ENCODE data around the gene ECHDC3.

The ECHDC3 gene

GRCh38 chr10:11757821-11758463 is 15.8 kb downstream of the ECHDC3 start:
- H3K4me3 ChIP-seq (replicated peaks; ENCODE audit: low read depth, low read length), result no peak overlapping the region
- DNase-seq (ENCODE audit: low read depth), result peak; percentile 87
- peak; percentile 97 for TF ChIP-seq CTCF (IDR thresholded peaks at IDR 0.05; ENCODE audit: low read length, missing control alignments)

- no peak overlapping the region for H3K4me3 ChIP-seq (replicated peaks; ENCODE audit: low read depth, low read length)
- no peak for TF ChIP-seq CTCF (IDR thresholded peaks at IDR 0.05; ENCODE audit: low read length, missing control alignments)
- DNase-seq (ENCODE audit: low read depth), result no peak
These were observed 16.5 kb downstream of the ECHDC3 start for GRCh38 chr10:11758527-11759236.

GRCh38 chr10:11759347-11759746 is 17.2 kb downstream of the ECHDC3 start:
- no peak for TF ChIP-seq CTCF (IDR thresholded peaks at IDR 0.05; ENCODE audit: low read length, missing control alignments)
- no peak overlapping the region for H3K4me3 ChIP-seq (replicated peaks; ENCODE audit: low read depth, low read length)
- no peak for DNase-seq (ENCODE audit: low read depth)

GRCh38 chr10:11760151-11760550 is 18.0 kb downstream of the ECHDC3 start:
- H3K4me3 ChIP-seq (replicated peaks; ENCODE audit: low read depth, low read length), result no peak overlapping the region
- no peak for TF ChIP-seq CTCF (IDR thresholded peaks at IDR 0.05; ENCODE audit: low read length, missing control alignments)
- DNase-seq (ENCODE audit: low read depth), result no peak

- no peak for DNase-seq (ENCODE audit: low read depth)
- no peak overlapping the region for H3K4me3 ChIP-seq (replicated peaks; ENCODE audit: low read depth, low read length)
- no peak for TF ChIP-seq CTCF (IDR thresholded peaks at IDR 0.05; ENCODE audit: low read length, missing control alignments)
These were observed 18.7 kb downstream of the ECHDC3 start for GRCh38 chr10:11760861-11761260.

- TF ChIP-seq CTCF (IDR thresholded peaks at IDR 0.05; ENCODE audit: low read length, missing control alignments), result no peak
- DNase-seq (ENCODE audit: low read depth), result no peak
- H3K4me3 ChIP-seq (replicated peaks; ENCODE audit: low read depth, low read length), result no peak overlapping the region
These were observed 19.2 kb downstream of the ECHDC3 start for GRCh38 chr10:11761431-11761830.
